Prostate gland (tissue), 2 donors: ENCODE measurements around the gene CCDC61.

Experiments used
- CTCF ChIP-seq, 4 experiments: fragments of 200-600 bp in 2 of 4; fragments of 450-650 bp in 2 of 4; sonication (generic) in 2 of 4; IDR thresholded peaks; 1 replicate in 3 of 4; 2 replicates in 1 of 4; pipeline ENCODE4 v1.5.1; 2016 to 2019; ENCODE audit warnings: antibody characterized with exemption in 4 of 4, mild to moderate bottlenecking in 2 of 4, moderate library complexity in 2 of 4
- POLR2A ChIP-seq: fragments of 450-650 bp; IDR thresholded peaks from one replicate; pipeline ENCODE4 v1.6.1; 2016; ENCODE audit warnings: antibody characterized with exemption, mild to moderate bottlenecking
- POLR2AphosphoS5 ChIP-seq: sonication (generic); formaldehyde crosslinking; IDR thresholded peaks from one replicate; pipeline ENCODE4 v1.6.1; 2017; ENCODE audit warnings: antibody characterized with exemption

- TF ChIP-seq CTCF (IDR thresholded peaks at IDR 0.05), result no peak
- no peak for TF ChIP-seq POLR2AphosphoS5
- TF ChIP-seq POLR2A, result no peak
Measured at GRCh38 chr19:45967246-45967645, 28.0 kb upstream of the CCDC61 start.
